Lower leg skin (tissue), 4 donors: Measurements from ENCODE around the gene COL9A3. TPM values are rescaled to one million over a fixed set of nuclear protein-coding genes. Genes with fewer than 3 reads are reported as not detected.

Experiments
- DNase-seq, 2 donors: peaks; one replicate each; pipeline ENCODE4 v3.0.0-alpha.2; 2019; ENCODE audit warnings: low spot score in 2 of 2
- H3K4me3 ChIP-seq: fragments of 200-600 bp; sonication (generic); 2 replicates; pipeline ENCODE4 v1.5.1; 2017; ENCODE audit warnings: mild to moderate bottlenecking, low read depth; ENCODE audit not compliant: poor library complexity, severe bottlenecking
- POLR2A ChIP-seq, 2 donors: fragments of 450-650 bp; IDR thresholded peaks; one replicate each; pipeline ENCODE4 v1.6.1; 2016 to 2017; ENCODE audit warnings: antibody characterized with exemption in 2 of 2, mild to moderate bottlenecking in 1 of 2, moderate library complexity in 1 of 2
- WGBS, 2 donors: methylation state at CpG; one replicate each; pipeline ENCODE4 v1.1.5; 2018; 5-methylcytosine and 5-hydroxymethylcytosine counted together
- intact Hi-C: fragments of 100-400 bp; cut with DNase I; formaldehyde crosslinking; loops from one replicate; pipeline ENCODE4 v1.15.0; 2023; ENCODE audit warnings: low total_unique reads
- total RNA-seq, 4 donors: library from RNA; depleted of rRNA; stranded (reverse); fragments of >200 nt; gene quantifications; one replicate each; pipeline ENCODE4 v1.1.0, GENCODE V29; 2016
- TF ChIP-seq, protein P1 (sequence below), 3 donors: fragments of 450-650 bp; IDR thresholded peaks; one replicate each; pipeline ENCODE4 v1.5.1; 2016; ENCODE audit warnings: antibody characterized with exemption in 3 of 3, mild to moderate bottlenecking in 3 of 3, moderate library complexity in 2 of 3

The COL9A3 gene
- total RNA-seq, 4 donors from 2014 or later = 5.6 to 14.1 (median 10.8) TPM

DNA sequence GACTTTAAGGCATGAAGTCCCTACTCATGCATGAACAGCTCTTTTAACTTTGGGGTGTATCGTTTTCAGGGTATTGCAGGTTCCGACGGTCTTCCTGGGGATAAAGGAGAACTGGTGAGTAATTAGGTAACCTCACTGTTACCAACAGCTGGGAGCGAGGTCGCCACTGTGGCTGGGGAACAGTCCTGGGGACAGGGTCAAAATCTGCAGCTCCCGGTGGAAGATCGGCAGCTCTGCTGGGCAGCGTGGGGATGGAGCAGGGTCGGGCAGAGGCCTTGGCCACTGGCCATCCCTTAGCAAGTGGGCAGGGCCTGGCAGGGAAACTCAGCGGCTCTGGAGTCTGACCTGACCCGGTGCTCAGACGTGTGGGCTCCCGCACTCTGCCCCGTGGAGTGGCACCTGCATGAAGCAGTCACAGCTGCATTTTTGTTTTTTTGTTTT lies 16.1 kb downstream of the COL9A3 start:
- no peak for TF ChIP-seq POLR2A (IDR thresholded peaks at IDR 0.05)
- TF ChIP-seq, protein P1, sequence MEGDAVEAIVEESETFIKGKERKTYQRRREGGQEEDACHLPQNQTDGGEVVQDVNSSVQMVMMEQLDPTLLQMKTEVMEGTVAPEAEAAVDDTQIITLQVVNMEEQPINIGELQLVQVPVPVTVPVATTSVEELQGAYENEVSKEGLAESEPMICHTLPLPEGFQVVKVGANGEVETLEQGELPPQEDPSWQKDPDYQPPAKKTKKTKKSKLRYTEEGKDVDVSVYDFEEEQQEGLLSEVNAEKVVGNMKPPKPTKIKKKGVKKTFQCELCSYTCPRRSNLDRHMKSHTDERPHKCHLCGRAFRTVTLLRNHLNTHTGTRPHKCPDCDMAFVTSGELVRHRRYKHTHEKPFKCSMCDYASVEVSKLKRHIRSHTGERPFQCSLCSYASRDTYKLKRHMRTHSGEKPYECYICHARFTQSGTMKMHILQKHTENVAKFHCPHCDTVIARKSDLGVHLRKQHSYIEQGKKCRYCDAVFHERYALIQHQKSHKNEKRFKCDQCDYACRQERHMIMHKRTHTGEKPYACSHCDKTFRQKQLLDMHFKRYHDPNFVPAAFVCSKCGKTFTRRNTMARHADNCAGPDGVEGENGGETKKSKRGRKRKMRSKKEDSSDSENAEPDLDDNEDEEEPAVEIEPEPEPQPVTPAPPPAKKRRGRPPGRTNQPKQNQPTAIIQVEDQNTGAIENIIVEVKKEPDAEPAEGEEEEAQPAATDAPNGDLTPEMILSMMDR (IDR thresholded peaks at IDR 0.05) = no peak
- 59 to 64% methylated on average over 14 of the region's 14 CpGs for WGBS, 2 donors
- intact Hi-C loops = no loop called here
- DNase-seq = no peak
- H3K4me3 ChIP-seq = no peak overlapping the region

DNA sequence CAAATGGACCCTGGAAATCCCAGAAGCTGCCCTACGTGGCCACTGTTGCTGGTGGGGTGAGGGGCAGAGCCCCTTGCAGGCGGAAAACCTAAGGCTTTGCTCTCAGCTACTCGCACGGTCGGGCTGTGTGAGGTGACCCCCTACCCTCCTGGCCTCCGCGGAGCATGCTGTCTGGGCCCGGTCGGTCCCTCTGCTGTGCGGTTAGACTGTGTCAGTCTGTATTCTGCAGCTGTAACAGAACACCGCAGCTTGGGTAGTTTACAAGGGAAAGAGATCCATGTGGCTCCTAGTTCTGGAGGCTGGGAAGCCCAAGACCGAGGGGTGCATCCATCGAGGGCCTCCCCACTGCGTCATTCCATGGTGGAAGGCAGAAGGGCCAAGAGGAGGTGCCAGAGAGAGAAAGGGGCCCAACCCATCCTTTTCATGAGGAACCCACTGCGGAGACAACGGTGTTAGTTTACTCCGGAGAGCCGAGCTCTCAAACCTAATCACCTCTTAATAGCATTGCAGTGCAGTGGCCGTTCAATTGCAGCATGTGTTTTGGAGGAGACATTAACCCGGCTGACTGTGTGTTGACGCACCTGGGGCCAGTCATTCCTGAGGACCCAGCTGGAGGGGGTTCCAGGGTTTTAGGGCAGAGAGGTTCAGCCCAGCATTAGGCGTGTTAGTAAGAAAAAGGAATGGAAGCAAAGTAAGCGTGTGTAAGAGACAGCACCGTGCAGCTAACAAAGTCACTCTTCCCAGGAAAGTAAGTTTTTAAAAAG lies 18.3 kb downstream of the COL9A3 start:
- no peak overlapping the region for H3K4me3 ChIP-seq
- DNase-seq = no peak
- TF ChIP-seq, protein P1 (IDR thresholded peaks at IDR 0.05) = no peak
- TF ChIP-seq POLR2A (IDR thresholded peaks at IDR 0.05) = no peak
- intact Hi-C loops = no loop called here
- WGBS, 2 donors = 87 to 91% methylated on average over 24 of the region's 24 CpGs

DNA sequence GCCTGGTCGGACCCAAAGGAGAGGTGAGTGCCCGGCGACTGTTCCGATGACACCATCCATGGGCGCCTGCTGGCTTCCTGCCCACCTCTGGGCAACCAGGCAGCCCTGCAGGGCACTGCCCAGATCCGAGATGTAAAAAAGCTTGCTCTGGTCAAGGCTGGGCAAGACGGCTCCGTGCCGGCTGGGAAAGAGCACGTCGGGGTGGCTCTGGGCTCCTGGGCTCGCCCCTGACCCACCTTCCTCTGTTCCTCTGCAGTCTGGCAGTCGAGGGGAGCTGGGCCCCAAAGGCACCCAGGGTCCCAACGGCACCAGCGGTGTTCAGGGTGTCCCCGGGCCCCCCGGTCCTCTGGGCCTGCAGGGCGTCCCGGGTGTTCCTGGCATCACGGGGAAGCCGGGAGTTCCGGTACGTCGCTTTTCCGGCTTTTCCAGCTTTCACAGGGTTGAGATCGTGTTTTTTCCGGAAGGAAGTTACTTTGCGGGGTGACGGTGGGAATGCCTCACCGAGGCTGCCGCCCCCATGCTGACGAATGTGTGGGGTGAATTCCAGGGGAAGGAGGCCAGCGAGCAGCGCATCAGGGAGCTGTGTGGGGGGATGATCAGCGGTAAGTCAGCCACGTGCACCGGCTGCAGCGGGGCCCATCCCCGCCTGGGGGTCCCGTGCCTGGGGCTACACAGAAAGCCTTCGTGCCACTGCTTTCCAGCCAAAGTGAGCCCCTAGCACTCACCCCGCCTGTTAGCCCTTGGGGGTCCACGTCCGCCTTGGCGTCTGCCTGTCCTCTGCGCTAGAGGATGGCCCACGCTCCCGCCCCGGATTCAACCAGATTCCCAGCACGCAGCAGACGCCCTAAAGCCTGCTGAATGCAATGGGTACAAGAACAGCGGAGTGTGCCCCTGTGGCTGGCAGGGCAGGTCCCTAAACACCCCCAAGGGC lies 19.3 kb downstream of the COL9A3 start:
- DNase-seq = no peak
- WGBS, 2 donors = 43 to 56% methylated on average over 47 to 51 of the region's 52 CpGs
- H3K4me3 ChIP-seq = no peak overlapping the region
- TF ChIP-seq, protein P1 (IDR thresholded peaks at IDR 0.05) = no peak
- no peak for TF ChIP-seq POLR2A (IDR thresholded peaks at IDR 0.05)
- intact Hi-C loops = no loop called here

DNA sequence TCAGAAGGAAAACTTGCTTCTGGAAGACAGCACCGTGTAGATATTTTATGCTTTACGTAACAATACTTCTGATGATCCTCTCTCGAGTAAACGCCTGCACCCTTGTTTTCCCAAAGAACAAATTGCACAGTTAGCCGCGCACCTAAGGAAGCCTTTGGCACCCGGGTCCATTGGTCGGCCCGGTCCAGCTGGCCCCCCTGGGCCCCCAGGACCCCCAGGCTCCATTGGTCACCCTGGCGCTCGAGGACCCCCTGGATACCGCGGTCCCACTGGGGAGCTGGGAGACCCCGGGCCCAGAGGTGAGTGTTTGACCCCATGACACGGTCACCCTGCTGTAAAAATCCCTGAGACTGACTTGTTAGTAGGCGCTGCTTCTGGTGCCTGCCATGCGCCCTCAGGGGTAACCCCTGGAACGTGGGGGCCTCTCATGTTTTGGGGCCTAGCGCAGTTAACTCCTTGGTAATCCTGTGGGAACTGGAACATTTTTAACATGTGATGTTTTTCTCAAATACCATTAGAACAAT lies 20.2 kb downstream of the COL9A3 start:
- WGBS, 2 donors = 75 to 83% methylated on average over 14 to 19 of the region's 19 CpGs
- TF ChIP-seq, protein P1 (IDR thresholded peaks at IDR 0.05) = no peak
- no peak for TF ChIP-seq POLR2A (IDR thresholded peaks at IDR 0.05)
- DNase-seq = no peak
- H3K4me3 ChIP-seq = no peak overlapping the region
- intact Hi-C loops = no loop called here

DNA sequence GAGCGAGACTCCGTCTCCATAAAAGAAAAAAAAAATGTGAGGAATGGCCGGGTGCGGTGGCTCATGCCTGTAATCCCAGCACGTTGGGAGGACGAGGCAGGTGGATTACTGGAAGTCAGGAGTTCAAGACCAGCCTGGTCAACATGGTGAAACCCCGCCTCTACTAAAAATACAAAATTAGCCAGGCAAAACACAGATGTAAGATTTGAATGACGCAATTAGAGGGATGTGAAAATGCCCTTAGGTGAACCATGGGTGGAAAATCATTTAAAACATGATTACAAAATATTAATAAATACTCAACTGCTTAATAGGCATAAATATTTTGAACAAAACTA lies 20.9 kb downstream of the COL9A3 start:
- 65% methylated on average over 8 of the region's 8 CpGs for WGBS, 2 donors
- TF ChIP-seq, protein P1 (IDR thresholded peaks at IDR 0.05) = no peak
- TF ChIP-seq POLR2A (IDR thresholded peaks at IDR 0.05) = no peak
- no peak overlapping the region for H3K4me3 ChIP-seq
- intact Hi-C loops = no loop called here
- DNase-seq = no peak
